ENCODE results near the gene LPP. TPM values are rescaled to one million over a fixed set of nuclear protein-coding genes. Genes with fewer than 3 reads are reported as not detected.

LPP gene
- total RNA-seq, 3 donors from 2014 or later, result 262 to 816 (median 325) TPM

DNA sequence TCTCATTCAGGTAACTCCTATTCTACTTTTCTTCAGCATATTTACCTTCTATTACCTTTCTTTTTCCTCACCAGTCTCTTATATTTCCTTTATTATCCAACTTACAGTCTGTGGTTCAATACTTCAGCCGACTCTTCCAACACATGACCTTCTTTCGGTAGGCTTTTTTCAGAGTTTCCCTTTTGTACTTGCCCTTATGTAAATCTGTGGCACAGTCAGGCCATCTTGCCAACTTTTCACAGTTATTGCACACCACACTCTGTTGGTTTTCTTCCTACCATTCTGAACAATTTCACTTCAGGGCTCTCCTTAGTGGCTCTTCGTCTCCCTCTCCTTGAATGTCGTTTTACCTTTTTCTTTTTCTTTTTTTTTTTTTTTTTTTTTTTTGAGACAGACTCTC lies 427.8 kb downstream of the LPP start:
- intact Hi-C loops (cut with DNase I, micrococcal nuclease), result no loop called here
- Histone ChIP-seq H3K36me3 (ENCODE audit: low read depth) (no peaks in the 10 kb centered on the region), H3K4me3 (no peak overlapping the region), H3K4me1 (ENCODE audit: low read depth) (peaks cover 15% of the 10 kb centered on the region), H3K9me3 (no peaks in the 10 kb centered on the region)
- TF ChIP-seq, protein P1, sequence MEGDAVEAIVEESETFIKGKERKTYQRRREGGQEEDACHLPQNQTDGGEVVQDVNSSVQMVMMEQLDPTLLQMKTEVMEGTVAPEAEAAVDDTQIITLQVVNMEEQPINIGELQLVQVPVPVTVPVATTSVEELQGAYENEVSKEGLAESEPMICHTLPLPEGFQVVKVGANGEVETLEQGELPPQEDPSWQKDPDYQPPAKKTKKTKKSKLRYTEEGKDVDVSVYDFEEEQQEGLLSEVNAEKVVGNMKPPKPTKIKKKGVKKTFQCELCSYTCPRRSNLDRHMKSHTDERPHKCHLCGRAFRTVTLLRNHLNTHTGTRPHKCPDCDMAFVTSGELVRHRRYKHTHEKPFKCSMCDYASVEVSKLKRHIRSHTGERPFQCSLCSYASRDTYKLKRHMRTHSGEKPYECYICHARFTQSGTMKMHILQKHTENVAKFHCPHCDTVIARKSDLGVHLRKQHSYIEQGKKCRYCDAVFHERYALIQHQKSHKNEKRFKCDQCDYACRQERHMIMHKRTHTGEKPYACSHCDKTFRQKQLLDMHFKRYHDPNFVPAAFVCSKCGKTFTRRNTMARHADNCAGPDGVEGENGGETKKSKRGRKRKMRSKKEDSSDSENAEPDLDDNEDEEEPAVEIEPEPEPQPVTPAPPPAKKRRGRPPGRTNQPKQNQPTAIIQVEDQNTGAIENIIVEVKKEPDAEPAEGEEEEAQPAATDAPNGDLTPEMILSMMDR (IDR thresholded peaks at IDR 0.05), result no peak
- DNase-seq (no peak), ATAC-seq (no peak)

DNA sequence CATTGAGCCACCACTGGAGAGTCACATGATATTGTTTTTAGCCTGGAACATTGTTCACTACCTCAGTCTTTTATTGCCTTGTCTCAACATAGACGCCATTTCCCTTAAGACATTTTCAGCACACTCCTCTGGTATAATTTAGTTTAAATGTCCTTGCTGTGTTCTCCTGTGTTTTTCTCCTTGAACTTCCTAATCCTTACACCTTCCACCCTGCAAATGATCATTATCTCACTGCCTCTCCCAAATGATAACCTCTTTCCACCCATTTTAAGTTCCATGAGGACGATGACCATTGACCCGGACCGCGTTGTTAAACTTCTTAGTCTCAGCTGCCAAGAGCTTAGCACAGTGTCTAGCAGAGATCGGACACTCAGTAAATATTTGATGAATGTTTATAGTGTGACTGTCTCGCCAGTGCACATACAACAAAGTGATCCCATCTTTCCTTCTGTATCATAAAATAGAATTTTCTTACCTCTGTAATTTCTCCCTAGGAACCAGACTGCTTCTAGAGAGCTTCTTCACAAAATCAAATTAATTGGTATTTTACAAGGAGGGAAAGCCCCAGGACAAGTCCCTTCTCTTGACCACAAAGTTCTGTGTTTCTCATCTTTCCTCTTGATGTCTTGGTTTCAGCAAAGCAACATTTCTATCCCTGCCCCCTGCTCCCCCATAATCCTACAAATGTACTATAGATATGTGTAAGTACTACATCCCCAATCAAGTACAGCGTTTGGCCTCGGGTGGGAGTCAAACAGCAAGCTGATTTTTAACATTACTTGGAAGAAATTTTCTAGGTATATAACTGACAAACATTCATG lies 429.6 kb downstream of the LPP start:
- peak in 2 of 3 donors; percentile 47 to 74 for DNase-seq
- TF ChIP-seq, protein P1 (IDR thresholded peaks at IDR 0.05), result no peak
- H3K36me3 ChIP-seq (ENCODE audit: low read depth), result no peaks in the 10 kb centered on the region
- peak; percentile 92 for ATAC-seq
- peaks cover 15% of the 10 kb centered on the region for H3K4me1 ChIP-seq (ENCODE audit: low read depth)
- H3K9me3 ChIP-seq, result no peaks in the 10 kb centered on the region
- intact Hi-C loops (cut with DNase I, micrococcal nuclease), result no loop called here
- no peak overlapping the region for H3K4me3 ChIP-seq

DNA sequence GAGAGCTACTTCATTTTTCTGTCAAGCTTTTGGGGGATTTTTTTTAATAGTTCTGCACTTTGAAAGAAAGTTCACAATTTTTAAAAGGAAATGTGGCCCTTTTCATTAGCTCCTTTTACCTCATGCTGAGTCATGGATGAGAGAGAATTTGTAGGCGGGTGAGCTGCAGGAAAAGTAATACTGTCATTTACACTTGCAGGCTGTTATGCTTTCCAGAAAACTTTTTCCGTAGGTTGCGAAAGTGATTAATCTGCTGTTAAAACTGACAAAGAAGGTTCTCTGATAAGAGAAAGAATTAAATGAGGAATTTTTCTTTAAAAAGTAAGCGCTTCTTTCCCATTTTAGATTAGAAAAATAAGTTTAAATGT lies 430.2 kb downstream of the LPP start:
- TF ChIP-seq, protein P1 (IDR thresholded peaks at IDR 0.05), result no peak
- DNase-seq (no peak), ATAC-seq (no peak)
- Histone ChIP-seq H3K9me3 (no peaks in the 10 kb centered on the region), H3K36me3 (ENCODE audit: low read depth) (no peaks in the 10 kb centered on the region), H3K4me3 (no peak overlapping the region), H3K4me1 (ENCODE audit: low read depth) (peaks cover 15% of the 10 kb centered on the region)
- intact Hi-C loops (cut with DNase I, micrococcal nuclease), result no loop called here

DNA sequence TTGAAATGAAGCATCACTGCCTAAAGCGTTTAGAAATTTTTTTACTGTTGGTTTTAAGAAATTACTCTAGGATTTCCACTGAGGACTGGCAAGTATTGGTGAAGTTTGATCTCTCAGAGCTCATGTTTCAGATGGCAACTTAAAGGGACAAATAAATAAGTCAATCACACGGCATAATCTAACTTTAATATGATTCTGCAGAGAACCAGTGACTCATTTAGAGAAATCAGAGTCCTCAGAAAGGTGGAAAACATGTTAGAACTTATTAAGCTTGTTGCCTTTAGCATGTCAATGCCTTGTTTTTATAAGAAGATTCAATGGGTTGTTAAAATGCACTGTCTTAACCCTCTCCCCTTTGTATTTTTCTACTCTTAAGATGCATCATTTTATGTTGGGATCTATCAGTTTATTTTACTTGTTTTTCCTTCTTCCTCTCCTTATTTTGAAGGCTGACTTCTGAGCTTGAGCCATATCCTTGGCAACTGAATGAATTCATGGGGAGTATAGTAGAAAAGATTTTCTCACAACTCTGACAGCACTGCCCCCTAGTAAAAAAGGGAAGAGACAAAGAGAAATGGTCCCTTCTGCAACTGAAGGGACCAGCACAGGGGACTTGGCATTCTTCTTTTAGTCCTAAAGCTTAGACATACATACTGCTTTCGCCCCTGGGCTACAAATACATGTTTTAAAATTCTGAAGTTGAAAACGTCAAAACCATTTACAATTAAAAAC lies 431.2 kb downstream of the LPP start:
- H3K4me3 ChIP-seq, result no peak overlapping the region
- H3K9me3 ChIP-seq, result no peaks in the 10 kb centered on the region
- ATAC-seq, result no peak
- peaks cover 15% of the 10 kb centered on the region for H3K4me1 ChIP-seq (ENCODE audit: low read depth)
- TF ChIP-seq, protein P1 (IDR thresholded peaks at IDR 0.05), result no peak
- intact Hi-C loops (cut with DNase I, micrococcal nuclease), result no loop called here
- DNase-seq, result no peak
- H3K36me3 ChIP-seq (ENCODE audit: low read depth), result no peaks in the 10 kb centered on the region

DNA sequence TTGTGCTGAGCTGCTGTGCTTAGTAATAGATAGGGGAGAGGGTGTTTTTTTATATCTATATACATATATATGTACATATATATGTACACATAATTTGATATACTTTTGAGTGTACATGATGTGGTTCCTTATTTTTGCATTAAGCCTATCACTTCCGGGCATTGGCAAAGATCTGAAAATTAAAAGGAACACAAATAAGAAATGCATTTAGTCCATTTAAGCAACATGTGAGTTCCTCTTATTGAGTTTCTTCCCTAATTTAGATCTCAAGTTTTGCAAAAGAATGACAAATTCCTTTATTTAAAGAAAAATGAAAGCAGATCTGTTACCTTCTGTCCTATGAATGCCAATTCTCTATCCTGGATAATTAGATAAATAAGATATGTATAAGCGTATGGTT lies 435.1 kb downstream of the LPP start:
- H3K9me3 ChIP-seq, result no peaks in the 10 kb centered on the region
- intact Hi-C loops (cut with DNase I, micrococcal nuclease), result no loop called here
- H3K36me3 ChIP-seq (ENCODE audit: low read depth), result no peaks in the 10 kb centered on the region
- ATAC-seq (no peak), DNase-seq (no peak)
- H3K4me1 ChIP-seq (ENCODE audit: low read depth), result no peaks in the 10 kb centered on the region
- no peak overlapping the region for H3K4me3 ChIP-seq
- TF ChIP-seq, protein P1 (IDR thresholded peaks at IDR 0.05), result no peak
